C1 segment of cervical spinal cord (tissue), 14 donors: ENCODE results near the gene ROBO4.

Source experiments
- DNase-seq, 14 donors: peaks; one replicate each; lab custom pipeline; 2025; lab: John Stamatoyannopoulos, UW

ROBO4 gene

GRCh38 chr11:124919898-124920297 lies 22.2 kb upstream of the ROBO4 start:
- peak in 2 of 14 donors; percentile 25 to 37 for DNase-seq

DNA sequence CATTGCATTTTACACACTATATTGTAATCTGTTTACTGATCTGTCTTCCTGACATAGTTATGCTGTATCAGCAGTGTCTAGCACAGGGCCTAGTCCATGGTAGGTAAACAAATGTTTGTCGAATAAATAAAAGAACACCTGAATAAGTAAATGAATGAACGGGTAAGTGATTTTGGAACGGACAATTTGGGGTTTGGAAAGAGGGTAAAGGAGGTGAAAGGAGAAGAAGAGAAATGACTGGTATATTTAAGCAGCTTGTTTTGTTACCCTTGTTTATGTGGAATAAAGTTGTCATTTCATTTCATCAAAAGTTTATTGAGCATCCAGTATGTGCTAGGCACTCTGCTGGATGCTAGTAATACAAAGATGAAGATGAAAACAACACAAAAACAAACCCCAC lies 21.3 kb upstream of the ROBO4 start, which contains the start of gene HEPN1:
HEPN1 (plus strand) TSS at position 301 of the 400 bp plus-strand sequence.
- DNase-seq: no peak

DNA sequence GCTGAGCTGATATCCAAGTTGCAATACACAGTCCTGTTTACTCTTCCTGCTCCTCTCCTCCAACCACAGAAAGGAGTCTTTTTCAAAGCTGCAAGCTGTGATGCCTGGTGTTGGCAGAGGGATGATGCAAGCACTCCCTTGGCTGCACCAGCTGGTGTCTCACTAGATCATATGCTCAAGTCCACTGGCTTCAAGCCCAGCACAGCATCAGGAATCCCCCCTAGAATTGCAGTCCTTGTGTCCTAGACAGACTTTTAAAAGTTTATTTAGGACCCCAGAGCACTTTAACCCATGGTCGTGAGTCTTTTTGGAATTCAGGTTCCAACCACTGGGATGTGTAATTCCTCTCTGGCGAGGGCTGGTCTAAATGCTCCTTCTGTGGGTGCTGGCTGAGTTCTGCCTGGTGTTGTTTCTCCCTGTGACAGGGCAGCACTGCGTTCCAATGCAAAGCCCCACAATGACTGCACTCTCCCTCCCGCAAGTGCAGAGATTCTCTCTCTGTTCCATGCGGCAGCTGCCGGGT lies 19.5 kb upstream of the ROBO4 start:
- DNase-seq: peak in 12 of 14 donors; percentile 36 to 92 (median 66)

GRCh38 chr11:124916370-124916710 lies 18.7 kb upstream of the ROBO4 start:
- DNase-seq: no peak

DNA sequence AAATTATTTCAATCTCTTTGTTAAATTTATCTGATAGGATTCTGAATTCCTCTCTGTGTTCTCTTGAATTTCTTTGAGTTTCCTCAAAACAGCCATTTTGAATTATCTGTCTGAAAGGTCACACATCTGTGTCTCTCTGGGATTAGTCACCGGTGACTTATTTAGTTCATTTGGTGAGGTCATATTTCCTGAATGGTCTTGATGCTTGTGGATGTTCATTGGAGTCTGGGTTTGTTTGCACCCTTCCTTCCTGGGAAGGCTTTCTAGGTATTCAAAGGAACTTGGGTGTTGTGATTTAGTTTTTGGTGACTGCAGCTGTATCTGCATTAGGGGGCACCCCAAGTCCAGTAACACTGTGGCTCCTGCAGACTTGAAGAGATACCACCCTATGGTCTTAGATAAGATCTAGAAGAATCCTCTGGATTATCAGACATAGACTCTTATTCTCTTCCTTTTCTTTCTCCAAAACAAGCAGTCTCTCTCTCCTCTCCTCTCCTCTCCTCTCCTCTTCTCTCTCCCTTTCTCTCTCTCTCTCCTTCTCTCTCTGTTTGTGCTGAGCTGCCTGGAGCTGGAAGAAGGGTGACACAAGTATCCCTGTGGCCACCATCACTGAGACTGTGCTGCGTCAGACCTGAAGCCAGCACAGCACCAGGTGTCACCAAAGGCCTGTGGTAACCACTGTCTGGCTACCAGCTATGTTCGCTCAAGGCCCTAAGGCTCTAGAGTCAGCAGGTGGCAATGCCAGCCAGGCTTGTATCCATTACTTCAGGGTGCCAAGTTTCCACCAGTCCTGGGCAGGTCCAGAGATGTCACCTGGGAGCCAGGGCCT lies 18.1 kb upstream of the ROBO4 start:
- no peak for DNase-seq

DNA sequence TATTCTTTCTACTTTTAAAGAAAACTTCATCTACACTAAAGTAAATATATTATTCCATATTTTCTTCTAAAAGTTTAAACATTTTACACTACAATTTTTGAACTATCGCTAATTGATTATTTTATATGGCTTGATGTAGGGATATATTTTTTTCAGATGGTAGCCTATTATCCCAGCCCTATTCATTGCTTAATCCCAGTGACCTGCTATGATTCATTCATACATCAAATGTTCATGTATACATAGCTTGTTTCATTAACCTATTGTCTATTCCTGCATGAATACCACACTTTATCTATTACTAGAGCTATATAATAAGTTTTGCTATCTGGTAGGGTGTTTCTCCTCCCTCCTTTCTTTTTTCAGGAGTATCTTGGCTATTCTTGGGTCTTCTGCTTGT lies 5.0 kb upstream of the ROBO4 start:
- DNase-seq: no peak

DNA sequence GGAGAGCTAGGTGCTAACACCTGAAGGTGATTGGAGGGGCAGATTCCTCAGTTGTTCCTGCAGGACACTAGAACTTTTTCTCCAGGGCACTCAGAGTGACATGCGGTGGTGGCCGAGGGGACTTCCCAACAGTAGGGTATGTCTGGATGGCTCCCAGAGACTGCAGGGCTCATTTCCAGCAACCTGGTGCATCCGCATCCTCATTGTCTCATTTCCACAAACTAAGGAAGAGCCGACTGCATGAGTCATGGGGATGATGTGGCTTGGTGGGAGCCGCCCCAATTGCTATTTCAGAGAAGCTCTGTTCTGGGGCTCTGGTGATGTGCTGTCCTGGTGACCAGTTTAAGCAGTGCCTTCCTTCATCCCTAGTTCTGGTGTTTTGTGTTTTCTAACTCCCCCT lies 2.8 kb upstream of the ROBO4 start:
- peak in 1 of 14 donors; percentile 33 for DNase-seq

GRCh38 chr11:124899383-124900145 lies 1.9 kb upstream of the ROBO4 start:
- no peak for DNase-seq

DNA sequence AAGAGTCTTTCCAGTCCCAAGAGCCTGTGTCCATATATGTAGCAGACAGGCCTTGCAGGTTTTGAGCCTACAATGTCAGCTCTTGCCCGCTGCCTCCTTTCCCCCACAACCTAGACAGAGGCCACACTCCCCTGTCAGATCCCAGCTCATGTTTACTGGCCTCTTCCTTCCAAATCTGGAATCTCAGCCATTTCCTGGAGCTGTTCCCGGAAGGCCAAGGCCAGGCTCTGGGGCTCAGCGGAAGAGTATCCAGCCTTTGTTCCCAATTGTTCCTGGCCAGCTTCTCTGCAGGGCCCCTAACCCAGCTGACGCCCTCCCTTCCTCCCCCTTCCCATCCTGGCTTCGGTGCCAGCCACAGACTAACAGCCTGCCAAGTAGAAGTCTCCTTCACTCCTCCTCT lies 1.0 kb upstream of the ROBO4 start:
- DNase-seq: peak in 9 of 14 donors; percentile 17 to 71 (median 43)

DNA sequence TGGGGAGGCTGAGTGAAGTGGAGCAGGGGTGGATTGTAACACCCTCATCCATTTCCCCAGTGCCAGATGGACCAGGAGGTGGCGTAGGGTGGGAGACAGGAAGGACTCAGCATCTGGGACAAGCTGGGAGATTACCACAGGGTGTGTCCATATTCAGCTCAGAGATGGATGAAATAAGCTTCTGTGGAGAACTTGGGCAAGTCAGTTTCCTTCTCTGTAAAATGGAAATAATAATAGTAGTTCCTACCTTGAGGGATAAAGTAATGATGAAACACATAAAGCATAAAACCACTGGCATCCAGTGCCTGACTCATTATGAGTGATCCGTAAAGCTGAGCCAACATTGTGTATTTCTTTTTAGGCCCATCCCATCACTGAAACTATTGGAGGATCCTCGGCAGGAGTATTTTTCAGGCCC lies 607 bp upstream of the ROBO4 start:
- no peak for DNase-seq

DNA sequence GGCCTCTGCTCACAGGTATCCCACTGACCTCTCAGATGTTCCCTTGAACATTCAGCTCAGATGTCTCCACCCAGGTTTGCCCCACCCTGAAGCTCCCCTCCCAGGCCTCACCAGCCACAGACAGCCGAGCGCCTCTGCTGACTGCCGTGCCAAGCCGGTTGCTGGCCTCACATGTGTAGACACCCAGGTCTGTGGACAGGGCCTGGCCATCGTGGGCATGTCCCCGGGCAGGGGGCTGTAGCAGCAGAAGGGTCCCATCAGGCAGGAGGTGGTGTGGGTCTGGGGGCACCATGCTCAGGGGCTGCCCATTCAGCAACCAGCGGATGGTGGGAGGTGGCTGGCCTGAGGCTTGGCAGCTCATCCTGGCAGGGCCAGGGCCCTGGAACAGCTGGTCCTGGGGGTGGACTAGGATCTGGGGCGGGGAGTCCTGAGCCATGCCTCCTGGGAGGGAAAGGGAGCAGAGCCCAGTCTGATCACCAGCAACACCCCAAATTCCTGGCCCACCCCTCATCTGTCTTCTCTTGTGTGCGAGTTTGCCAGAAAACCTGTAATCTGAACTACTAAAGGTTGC lies 759 bp downstream of the ROBO4 start:
- no peak for DNase-seq

DNA sequence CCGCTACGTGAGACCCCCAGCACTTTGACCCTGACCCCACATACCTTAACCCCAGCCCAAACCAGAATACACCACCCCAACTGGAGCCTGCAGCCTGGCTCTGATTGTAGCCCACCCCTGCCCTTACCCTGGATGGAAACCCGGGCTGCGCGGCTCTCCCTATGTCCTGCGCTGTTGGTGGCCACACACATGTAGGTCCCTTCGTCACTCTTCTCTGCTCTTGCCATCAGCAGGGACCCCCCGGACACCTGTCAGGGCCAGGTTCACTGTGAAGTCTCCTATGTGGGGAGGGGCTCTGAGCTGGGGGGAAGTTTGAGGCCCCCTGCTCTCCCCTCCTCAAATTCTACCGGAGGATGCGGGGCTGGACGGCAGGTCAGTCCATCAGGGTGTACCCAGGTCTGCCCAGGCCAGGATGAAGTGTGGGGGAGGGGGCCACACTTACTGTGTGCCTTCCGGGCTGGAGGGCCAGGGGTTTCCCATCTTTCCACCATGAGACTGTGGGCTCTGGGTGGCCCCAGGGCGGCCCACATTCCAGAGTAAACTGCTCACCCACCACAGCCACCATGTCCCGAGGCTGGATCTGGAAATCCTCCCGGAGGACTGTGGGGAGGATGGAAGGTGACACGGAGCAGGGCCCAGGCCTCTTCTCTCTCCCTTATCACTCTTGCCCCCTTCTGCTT lies 1.5 kb downstream of the ROBO4 start:
- DNase-seq: no peak

DNA sequence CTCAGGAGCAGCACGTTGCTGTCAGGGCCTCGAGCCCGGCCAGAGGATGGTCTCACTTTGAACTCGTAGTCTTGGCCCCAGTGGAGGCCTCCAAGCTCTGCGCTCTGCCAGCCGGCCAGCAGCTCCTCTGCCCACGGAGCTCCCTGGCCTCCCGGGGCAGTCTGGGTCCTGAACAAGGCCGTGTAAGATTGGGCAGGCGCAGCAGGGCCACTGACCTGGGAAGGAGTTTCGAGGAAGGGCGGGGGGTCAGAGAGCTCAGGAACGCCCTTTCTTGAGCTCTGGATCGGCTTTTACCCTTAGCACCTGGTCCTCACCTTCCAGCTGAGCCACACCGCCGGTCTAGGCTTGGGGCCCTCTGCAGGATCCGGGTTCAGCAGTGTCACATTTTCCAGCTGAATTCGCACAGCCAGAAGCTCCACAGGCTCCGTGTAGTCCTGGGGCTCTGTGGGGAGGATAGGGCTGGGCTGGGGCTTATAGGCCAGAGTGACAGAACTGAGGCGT lies 2.1 kb downstream of the ROBO4 start:
- DNase-seq: no peak

DNA sequence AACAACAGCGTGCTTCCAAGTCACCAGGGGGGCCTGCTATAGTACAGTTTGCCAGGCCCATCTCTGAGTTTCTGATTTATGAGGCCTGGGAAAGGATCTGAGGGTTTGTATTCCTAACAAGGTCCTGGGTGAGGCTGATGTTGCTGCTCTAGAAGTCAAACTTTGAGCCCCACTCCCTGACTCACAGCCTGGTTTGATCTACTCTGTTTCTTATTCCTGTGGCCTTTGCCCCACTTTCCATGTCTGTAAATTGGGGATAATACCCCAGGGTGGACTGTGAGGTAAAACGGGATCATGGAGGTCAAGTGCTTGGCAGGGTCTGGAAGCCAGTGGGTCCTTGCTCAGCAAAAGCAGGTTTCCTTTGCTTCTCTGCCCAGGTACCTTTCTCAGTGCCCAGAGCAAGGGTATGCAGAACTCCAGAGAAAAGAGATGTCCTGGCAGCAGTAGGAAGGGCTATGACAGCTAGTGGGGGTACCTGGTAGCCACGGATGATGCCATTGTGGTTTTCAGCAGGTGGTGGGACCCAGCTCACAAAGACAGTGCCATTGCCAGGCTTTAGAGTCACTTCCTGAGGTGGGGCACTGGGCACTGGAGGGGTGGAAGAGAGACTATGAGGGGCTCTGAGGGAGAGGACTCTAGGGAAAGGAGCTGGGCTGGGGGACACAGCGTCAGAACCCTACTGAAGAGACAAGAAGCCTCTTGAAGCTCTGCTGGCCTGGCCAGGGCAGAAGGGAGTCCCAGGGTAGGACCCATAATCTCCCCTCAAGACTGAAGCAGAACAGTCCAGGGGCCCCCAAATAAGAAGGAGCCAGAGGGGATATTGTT lies 2.8 kb downstream of the ROBO4 start:
- DNase-seq: no peak

- DNase-seq: no peak
Observed at GRCh38 chr11:124893781-124894401, 3.8 kb downstream of the ROBO4 start.

DNA sequence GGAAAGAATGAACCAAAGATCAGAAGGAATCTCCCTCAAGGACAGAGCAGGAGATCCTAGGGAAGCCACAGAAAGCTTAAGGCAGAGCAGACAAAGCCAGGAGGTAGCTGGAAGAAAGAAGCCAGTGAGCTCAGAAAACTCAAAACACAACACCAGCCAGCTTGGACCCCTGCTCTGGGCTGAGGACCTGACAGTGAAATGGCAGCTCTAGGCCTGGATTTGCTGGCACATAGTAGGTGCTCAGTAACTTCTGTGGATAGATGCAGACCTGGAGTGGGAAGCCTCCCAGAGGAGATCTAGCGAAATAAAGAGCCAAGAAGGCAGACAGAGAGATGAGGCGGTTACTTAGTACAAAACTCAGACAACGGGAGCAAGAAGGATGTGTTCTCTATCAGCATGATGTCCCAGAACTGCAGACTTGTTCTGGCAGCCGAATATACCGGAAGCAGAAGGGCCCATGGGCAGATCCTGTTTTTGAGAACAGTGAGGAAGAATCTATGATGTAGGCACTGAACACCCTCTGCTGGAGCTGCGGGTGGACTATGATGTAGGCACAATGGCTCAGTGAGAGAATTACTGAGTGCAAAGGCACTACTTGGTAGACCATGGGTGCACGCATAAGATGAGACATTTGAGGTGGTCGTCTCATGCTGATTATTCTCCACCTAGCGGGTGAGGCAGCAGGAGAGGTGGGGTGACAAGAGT lies 4.8 kb downstream of the ROBO4 start:
- DNase-seq: peak in 1 of 14 donors; percentile 4

- no peak for DNase-seq
Observed at GRCh38 chr11:124892146-124892545, 5.5 kb downstream of the ROBO4 start.

DNA sequence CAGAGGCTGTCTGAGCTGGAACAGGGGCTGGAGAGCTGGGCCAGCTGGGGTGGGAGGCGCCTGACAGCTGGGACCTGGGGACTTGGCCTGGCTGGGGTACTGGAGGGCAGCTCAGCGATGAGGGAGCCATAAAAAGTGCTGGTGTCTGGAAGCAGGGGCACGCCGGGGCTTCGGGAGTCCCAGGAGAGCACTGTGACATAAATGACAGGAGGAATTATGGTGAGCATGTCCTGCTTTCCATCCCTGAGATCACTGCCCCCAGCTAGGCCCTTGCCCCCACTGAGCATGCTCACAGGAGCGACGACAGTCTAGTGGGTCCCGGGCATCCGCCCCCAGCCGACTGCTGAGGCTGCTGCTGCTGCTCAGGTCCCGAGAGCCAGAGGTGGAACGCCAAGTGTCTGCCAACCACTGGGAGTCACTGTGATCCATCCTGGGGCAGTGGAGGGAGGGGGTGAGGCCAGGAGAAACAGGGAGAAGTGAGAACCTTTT lies 6.2 kb downstream of the ROBO4 start:
- DNase-seq: no peak

GRCh38 chr11:124890683-124891372 lies 6.8 kb downstream of the ROBO4 start:
- no peak for DNase-seq
